ENCODE results near the gene RHOA. TPM values are rescaled to one million over a fixed set of nuclear protein-coding genes. Genes with fewer than 3 reads are reported as not detected.
"Not testable (repeated sequence)": the region's sequence is repeated elsewhere in the genome, so short reads cannot be mapped to it uniquely, and the experiment has no call there.

RHOA gene
- polyA plus RNA-seq, 10 donors = 383 to 515 (median 449) TPM

DNA sequence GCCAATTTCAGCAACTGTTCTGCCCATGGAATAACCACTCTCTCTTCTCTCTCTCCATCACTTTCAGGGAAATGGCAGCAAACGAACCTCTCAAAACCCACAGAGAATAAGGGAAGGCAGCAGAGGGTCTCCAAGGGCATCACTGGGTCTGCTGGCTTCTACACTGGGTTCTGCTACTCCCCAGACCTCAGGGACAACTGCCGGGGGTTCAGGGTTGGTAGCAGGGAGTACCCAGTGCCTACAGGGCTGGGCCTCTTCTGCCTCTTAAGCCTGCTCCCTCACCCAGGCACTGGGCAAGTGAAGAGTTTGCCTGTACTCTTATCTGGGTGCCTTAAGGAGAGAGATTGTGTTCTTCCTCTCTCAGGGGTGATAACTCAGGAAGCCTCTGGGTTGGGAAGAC is 3.0 kb upstream of the RHOA start:
- no peak for DNase-seq

DNA sequence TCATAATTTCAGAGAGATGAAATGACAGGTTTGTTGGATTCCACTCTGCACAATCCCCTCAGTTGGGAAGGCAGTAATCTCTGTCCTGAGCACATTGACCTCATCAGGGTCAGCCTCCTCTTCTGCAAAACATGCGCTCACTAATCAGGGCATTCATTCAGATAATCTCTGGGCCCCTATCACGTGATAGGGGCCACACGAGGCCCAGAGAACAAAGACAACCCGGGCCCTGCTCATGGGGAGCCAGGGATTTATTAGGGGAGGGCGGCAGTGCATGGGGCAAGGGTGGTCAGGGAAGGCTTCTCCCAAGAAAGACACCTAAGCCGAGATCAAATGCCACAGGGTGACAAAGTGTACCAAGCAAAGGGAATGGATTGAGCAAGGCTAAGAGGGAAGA is 1.6 kb upstream of the RHOA start:
- DNase-seq = no peak

DNA sequence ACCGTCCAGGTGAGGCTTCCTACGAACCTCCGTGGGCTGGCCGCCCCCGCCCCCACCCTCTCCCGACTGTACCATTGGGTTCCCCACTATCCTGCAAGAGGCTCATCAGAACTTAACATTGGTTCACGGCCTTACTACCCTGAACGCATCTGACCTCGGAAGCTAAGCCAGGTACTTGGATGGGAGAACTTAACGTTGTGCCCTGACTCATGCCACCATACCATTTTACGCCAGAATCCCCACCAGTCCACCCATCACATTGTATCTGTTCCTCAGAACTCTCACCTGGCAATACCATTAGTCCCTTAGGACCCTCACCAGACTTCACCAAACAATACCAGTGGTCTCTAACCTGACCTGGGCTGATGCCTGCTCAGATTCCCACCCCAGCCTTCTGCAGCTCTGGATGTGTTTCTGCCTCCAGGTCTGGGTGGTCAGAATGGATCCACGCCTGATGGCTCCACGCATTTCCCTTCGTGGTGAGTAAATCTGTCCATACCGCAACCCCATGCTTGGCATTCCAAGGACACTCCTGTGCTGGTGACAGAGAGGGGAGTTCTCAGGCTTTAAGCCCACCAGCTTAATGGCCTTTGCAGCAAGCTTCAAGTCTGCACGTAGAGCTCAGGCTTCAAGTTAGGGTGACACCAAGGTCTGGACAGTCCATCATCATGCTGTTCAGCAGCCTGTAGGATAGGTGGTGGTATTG is 1.0 kb upstream of the RHOA start:
- no peak for DNase-seq

DNA sequence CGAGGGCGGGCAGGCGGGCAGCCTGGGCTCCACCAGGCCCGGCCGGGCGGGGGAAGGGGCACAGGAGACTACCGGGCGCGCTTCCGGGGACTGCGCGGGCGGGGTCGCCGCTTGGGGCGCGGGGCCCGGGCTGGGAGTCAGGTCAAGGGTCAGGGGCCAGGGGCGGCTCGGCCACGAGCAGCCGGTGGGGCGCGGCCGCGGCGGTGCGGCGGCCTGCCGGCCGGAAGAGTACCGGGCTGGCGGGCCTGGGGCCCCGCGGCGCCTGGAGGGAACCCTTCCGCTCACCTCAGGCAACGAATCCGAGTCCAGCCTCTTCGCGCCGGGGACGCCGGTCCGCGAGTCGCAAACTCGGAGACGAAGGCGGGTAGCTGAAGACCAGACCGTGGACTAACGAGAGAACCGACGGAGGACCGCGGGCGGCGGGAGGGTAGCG is 225 bp downstream of the RHOA start:
- DNase-seq = peak in 2 of 3 donors; percentile 22 to 69

DNA sequence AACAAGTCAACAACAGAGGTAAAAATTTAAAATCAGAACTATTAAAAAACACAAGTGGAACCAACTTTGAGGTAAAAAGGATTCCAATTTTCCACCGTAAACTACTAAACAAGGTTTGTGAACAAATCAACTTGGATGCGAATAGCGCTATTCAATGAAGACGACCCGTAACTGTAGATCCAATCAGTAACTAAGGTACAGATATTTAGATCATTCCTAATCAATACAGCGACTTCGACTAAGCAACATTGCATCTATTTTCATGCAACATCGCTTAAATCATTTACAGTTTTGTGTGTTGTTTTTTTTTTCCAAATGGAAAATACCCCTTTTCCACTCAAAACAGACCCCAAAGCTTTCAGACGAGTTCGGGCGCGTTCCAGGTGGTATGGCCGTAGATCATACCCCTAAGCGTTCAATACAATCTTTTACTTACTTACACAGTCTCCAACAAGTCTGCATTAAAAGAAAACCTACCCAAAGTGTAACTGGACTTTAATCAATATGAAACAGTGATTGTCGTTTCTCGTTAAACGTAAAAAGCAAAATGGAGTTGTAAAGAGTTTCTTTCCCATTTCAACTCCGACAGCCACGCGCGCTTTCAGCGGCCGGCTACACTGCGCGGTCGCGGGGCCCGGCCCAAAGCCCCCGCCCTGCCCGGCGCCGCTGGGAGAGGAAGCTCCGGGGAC is 786 bp downstream of the RHOA start:
- DNase-seq = peak in 1 of 3 donors; percentile 34

DNA sequence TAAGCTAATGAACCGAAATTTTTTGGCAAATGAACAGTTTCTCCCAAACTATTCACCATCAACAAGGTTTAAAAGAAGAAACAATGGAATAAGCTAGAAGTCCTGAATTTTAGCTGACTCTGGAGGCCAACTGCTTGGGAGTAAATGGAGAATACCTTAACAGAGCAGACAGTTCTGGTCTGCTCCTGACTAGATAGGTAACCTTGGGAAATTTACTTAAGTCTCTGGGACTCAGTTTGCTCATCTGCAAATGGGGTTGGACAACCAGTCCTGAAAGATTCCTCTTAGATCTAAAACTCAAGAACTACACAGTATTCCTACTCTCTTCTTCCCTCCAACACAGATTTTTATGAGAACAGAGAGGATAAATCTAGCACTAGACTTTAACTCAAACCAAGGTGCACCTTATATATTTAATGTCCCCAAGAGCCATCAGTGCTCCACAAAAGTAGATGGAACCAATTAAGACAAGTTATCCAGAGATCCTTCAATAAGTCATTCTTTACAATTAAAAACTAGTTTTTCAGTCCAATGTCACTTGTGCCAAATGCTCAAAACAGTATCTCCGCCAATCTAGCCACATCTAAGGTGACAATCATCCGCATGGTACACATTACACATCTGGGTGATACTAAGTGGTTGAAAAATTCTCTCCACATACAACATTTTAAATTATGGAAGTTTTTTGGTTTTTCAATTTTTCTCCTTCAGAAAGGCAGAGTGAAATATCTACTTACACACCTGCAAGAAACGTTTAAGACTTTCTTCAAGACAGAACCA is 1.5 kb downstream of the RHOA start:
- no peak for DNase-seq

DNA sequence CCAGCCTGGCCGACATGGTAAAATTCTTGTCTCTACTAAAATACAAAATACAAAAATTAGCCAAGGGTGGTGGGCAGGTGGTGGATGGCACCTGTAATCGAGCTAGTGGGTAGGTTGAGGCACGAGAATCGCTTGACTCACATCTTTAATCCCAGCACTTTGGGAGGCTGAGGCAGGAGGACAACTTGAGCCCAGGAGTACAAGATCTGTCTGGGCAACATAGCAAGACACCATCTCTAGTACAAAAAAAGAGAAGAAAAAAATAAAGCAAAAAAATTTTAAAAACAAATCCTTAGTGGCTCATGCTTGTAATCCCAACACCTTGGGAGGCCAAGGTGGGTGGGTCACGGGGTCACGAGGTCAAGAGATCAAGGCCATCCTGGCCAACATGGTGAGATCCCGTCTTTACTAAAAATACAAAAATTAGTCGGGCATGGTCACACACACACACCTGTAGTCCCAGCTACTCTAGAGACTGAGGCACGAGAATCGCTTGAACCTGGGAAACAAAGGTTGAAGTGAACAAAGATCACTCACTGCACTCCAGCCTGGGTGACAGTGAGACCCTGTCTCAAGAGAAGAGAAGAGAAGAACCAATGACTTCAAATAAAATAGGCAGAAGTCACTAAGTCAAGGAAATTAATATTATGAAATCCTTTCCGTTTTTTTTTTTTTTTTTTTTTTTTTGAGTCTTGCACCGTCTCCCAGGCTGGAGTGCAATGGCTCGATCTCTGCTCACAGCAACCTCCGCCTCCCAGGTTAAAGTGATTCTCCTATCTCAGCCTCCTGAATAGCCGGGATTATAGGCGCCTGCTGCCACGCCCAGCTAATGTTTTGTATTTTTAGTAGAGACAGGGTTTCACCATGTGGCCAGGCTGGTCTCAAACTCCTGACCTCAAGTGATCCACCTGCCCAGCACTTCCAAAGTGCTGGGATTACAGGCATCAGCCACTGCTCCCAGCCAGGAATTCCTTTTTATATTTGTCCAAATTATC is 4.9 kb downstream of the RHOA start:
- no peak for DNase-seq

DNA sequence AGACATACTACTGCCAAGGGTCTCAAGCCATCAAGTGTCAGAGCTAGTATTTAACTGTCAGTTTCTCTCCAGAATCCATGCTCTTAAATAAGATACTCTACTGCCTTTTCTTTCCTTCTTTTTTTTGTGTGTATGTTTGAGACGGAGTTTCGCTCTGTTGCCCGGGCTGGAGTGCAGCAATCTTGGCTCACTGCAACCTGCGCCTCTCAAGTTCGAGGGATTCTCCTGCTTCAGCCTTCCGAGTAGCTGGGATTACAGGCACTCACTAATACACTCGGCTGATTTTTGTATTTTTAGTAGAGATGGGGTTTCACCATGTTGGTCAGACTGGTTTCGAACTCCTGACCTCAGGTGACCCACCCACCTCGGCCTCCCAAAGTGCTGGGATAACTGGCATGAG is 6.2 kb downstream of the RHOA start:
- DNase-seq = not testable (repeated sequence)

DNA sequence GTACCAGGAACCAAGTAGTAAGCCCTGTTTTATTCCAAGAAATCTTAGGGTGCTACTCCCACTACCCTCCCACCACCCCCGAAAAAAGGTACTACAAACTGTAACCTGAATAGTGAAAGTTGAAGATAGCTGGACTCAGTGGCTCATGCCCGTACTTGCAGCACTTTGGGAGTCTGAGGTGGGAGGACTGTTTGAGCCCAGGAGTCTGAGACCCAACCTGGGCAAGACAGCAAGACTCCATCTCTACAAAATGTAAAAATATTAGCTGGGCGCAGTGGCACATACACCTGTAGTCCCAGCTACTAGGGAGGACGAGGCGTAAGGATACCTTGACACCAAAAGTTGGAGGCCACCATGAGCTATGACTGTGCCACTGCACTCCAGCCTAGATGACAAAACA is 7.9 kb downstream of the RHOA start:
- DNase-seq = no peak

DNA sequence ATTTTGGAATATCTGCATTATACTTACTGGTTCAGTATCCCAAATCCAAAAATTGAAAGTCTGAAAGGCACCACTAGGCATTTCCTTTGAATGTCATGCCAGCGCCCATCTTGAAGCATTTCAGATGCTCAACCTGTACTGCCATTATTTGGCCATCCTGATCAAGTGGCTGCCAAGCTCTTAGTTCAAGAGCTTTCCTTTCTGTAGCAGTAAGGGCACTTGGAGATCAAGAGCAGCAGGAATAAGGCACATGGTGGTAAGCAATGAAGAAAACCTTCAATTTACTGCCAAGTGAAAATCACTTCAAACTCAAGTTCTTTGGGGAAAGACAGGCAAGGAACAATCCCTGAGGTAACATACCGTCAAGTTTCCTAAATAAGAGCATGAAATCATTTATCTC is 10.0 kb downstream of the RHOA start:
- DNase-seq = no peak

DNA sequence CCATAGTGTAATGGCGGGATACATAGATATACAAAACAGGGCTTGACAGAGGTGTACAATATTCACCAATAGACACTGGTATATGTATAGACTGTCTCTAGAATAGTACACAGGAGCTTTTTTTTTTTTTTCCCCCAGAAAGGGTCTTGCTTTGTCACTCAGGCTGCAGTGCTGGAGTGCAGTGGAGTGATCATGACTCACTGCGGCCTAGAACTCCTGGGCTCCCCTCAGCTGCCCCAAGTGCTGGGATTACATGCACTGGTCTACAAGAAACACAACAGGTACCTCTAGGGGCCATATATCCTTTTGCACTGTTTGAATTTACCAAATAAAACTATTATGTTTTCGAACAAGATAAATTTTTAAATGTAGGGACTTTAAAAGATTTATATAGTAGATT is 12.3 kb downstream of the RHOA start:
- no peak for DNase-seq

DNA sequence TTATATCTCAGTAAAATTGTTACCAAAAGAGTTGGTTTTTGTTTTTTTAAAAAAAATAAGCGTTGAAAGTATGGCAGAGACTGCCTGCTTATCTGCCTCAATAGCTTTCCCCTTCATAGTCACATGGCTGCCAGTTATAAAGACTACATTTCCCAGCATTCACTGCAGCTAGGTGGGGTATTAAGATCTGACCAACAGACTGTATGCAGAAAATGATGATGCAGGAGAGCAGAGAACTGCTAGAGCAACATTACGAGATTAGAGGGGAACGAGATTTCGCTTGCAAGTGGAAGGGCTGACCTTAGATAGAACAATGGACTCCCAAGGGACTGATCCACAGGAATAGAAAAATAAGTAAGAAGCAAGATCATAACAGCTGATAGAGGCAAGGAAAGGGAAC is 14.3 kb downstream of the RHOA start:
- DNase-seq = peak in 1 of 3 donors; percentile 63

DNA sequence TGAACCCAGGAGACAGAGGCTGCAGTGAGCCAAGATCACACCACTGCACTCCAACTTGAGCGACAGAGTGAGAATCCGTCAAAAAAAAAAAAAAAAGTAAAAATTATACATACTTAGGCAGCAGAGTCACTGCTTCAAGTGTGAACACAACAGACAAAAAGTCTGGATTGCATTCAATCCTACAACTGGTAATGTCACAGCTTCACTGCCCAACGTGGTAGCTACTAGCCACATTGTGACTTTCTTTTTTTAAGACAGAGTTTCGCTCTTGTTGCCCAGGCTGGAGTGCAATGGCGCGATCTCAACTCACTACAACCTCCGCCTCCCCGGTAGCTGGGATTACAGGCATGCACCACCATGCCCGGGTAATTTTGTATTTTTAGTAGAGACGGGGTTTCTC is 20.5 kb downstream of the RHOA start:
- DNase-seq = not testable (repeated sequence)

DNA sequence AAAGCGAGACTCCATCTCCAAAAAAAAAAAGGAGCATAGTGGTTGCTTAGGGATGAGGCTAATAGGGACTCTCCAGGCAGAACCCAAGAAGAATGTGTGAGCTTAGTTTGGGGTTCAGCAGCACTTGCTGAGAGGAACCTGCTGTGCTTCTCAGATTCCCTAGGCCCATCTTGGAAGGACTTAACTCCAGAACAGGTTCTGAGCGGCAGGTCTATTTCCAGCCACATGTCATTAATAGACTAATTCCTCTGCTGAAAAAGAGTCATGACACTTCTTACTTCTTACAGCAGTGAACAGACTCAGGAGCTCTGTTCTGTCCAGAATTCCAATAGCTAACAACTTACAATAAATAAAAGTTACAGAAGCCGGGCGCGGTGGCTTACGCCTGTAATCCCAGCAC is 22.5 kb downstream of the RHOA start:
- no peak for DNase-seq

DNA sequence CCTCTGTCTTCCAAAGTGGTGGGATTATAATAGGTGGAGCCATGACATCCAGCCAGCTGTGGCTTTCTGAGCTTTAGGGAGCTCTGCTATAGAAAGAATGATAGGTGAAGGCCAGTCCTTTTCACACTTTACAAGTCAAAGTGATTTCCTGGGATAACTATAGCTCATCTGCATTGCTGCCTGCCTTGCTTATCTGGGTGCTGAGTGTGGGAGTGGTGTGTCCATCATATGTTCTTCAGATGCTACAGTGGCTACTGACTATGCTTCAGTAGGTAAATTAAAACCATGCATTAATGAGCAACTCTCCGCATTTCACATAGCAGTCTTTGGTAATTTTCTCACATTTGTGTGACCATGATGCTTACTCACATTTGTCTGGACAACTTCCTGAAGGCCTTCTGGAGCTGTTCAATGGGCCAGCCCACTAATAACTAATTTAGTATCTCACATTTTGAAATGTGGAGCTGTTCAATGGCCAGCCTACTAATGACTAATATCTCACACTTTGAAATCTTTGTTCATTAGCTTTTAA is 23.4 kb downstream of the RHOA start:
- no peak for DNase-seq

DNA sequence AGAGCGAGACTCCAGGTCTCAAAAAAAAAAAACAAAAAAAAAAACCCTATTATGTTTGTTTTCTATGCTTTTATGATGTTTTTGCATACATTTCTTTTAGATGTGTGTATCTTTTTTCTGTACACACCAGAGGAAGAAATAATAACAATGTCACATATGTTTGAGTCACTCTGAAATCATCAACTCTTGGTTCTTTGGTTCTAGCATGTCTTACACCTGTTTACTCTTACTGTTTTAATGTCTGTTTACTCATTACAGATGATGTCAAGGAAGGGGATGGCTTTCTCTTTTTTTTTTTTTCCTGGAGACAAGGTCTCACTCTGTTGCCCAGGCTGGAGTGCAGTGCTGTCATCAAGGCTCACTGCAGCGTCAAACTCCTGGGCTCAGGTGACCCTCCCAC is 24.1 kb downstream of the RHOA start:
- no peak for DNase-seq

DNA sequence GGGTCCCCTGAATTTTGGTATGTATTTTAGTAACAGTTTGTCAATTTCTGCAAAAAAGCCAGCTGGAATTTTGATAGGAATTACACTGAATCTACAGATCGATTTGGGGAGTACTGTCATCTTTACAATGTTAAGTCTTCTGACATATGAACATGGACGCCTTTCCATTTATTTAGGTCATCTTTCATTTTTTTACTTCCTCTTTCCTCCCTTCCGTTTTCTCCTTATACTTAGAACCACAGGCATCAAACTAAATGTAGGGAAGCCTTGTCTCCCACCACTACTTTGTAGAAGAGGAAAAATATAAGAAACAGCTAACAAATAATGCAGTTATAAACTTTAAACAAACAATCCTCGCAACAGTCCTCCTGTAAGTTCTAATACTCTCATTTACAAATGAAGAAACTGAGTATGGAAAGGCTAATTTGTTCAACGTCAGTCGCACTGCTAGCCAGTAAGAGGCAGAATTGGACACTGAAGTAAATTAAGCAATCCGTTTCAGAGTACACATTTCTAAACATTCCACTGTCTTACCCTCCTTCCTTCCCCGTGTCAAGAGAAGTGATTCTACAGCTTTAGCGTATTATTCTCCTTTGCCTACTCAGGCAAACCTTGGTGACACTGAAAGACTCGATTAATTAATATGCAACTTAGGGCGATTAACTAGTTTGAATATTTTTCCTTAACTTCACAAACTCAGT is 25.6 kb downstream of the RHOA start:
- no peak for DNase-seq

DNA sequence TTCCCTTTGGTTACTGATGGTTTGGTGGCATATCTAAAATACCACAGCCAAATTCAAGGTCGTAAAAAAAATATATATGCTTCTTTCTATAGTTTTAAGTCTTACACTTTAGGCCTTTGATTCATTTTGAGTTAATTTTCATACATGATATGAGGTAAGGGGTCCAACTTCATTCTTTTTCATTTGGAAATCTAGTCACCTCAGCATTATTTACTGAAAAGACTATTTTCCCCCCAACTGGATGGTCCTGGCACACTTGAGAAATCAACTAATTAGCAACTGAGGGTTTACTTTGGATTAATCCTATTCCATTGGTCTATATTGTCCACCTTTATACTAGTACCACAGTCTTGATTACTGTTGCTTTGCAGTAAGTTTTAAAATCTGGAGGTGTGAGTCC is 26.2 kb downstream of the RHOA start:
- no peak for DNase-seq

DNA sequence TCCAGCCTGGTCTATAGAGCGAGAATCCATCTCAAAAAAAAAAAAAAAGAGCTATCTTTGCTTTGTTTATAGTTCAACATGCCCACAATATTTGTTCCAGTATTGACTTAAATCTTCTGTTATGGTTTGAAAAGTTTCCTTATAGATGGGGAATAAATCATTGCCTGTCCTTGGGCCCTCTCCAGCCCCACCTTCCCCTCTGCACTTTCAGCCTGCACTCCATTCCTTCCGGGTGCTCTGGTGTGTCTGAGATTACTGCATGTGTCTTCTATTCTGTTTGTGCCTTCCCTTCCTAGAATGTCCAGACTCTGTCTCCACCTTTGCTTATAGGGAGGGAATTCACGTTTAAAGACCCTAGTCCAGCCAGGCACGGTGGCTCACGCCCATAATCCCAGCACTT is 28.4 kb downstream of the RHOA start:
- no peak for DNase-seq

DNA sequence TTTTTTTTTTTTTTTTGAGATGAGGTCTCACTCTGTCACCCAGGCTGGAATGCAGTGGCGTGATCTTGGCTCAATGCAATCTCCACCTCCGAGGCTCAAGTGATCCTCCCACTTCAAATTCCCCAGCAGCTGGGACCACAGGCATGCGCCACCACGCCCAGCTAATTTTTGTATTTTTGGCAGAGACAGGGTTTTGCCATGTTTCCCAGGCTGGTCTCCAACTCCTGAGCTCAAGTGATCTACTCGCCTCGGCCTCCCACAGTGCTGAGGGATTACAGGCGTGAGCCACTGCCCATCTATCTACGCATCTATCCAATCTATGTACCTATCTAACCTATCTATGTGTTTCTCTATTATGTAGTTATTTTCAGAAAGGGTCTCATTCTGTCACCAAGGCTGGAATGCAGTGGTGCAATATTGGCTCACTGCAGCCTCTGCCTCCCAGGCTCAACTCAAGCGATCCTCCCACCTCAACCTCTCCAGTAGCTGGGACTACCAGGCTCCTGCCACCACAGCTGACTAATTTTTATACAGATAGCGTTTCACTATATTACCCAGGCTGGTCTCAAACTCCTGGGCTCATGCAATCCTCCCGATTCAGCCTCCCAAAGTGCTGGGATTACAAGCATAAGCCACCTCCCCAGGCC is 33.4 kb downstream of the RHOA start:
- peak in 1 of 3 donors; percentile 54 for DNase-seq
